B cell (primary cell): ENCODE data around the gene RNF126.
"Not testable (repeated sequence)": the region's sequence is repeated elsewhere in the genome, so short reads cannot be mapped to it uniquely, and the experiment has no call there.

Experiments
- CTCF ChIP-seq: fragments of 200-600 bp; IDR thresholded peaks from one replicate; pipeline ENCODE4 v1.8.0; 2022; ENCODE audit warnings: antibody characterized with exemption, mild to moderate bottlenecking
- EZH2 ChIP-seq: IDR thresholded peaks from 2 replicates; pipeline ENCODE4 v1.6.1; 2012; ENCODE audit warnings: borderline replicate concordance, low read depth, mild to moderate bottlenecking, moderate library complexity, low read length; ENCODE audit not compliant: insufficient read depth, poor library complexity, severe bottlenecking

GRCh38 chr19:603302-603639 is 59.7 kb downstream of the RNF126 start:
- not testable (repeated sequence) for TF ChIP-seq CTCF, EZH2
